ENCODE measurements around the gene UCK1.

- no peak for TF ChIP-seq CTCF (optimal IDR thresholded peaks at IDR 0.05 in 1 of 3, IDR thresholded peaks at IDR 0.05 in 1 of 3, conservative IDR thresholded peaks at IDR 0.05 in 1 of 3; ENCODE audit: extremely low read depth in 1 of 3, insufficient read depth in 2 of 3, low read length in 3 of 3)
- no peak for TF ChIP-seq EZH2 (IDR thresholded peaks at IDR 0.05; ENCODE audit: low read length)
Measured at GRCh38 chr9:131534721-131535237, 3.7 kb upstream of the UCK1 start.

Data from keratinocyte (primary cell).